ENCODE results near the gene SLC6A4.

- TF ChIP-seq, protein P1, sequence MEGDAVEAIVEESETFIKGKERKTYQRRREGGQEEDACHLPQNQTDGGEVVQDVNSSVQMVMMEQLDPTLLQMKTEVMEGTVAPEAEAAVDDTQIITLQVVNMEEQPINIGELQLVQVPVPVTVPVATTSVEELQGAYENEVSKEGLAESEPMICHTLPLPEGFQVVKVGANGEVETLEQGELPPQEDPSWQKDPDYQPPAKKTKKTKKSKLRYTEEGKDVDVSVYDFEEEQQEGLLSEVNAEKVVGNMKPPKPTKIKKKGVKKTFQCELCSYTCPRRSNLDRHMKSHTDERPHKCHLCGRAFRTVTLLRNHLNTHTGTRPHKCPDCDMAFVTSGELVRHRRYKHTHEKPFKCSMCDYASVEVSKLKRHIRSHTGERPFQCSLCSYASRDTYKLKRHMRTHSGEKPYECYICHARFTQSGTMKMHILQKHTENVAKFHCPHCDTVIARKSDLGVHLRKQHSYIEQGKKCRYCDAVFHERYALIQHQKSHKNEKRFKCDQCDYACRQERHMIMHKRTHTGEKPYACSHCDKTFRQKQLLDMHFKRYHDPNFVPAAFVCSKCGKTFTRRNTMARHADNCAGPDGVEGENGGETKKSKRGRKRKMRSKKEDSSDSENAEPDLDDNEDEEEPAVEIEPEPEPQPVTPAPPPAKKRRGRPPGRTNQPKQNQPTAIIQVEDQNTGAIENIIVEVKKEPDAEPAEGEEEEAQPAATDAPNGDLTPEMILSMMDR (IDR thresholded peaks at IDR 0.05; ENCODE audit: insufficient read depth, low read length) = no peak
- TF ChIP-seq, protein P2, sequence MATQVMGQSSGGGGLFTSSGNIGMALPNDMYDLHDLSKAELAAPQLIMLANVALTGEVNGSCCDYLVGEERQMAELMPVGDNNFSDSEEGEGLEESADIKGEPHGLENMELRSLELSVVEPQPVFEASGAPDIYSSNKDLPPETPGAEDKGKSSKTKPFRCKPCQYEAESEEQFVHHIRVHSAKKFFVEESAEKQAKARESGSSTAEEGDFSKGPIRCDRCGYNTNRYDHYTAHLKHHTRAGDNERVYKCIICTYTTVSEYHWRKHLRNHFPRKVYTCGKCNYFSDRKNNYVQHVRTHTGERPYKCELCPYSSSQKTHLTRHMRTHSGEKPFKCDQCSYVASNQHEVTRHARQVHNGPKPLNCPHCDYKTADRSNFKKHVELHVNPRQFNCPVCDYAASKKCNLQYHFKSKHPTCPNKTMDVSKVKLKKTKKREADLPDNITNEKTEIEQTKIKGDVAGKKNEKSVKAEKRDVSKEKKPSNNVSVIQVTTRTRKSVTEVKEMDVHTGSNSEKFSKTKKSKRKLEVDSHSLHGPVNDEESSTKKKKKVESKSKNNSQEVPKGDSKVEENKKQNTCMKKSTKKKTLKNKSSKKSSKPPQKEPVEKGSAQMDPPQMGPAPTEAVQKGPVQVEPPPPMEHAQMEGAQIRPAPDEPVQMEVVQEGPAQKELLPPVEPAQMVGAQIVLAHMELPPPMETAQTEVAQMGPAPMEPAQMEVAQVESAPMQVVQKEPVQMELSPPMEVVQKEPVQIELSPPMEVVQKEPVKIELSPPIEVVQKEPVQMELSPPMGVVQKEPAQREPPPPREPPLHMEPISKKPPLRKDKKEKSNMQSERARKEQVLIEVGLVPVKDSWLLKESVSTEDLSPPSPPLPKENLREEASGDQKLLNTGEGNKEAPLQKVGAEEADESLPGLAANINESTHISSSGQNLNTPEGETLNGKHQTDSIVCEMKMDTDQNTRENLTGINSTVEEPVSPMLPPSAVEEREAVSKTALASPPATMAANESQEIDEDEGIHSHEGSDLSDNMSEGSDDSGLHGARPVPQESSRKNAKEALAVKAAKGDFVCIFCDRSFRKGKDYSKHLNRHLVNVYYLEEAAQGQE (IDR thresholded peaks at IDR 0.05; ENCODE audit: insufficient replicate concordance, low read depth) = no peak
- TF ChIP-seq SPI1 (IDR thresholded peaks at IDR 0.05; ENCODE audit: borderline replicate concordance, low read depth) (no peak), POLR2AphosphoS5 (IDR thresholded peaks at IDR 0.05; ENCODE audit: low read depth) (no peak), GABPA (IDR thresholded peaks at IDR 0.05; ENCODE audit: low read depth) (no peak)
Measured at GRCh38 chr17:30254150-30254549, 18.7 kb upstream of the SLC6A4 start.
